H9 (cell line): ENCODE results near the gene ATP4A. TPM values are rescaled to one million over a fixed set of nuclear protein-coding genes. Genes with fewer than 3 reads are reported as not detected.

Experiments used
- DNase-seq: peaks from one replicate; pipeline ENCODE4 v3.0.0-alpha.2; 2017
- H2AFZ ChIP-seq: one replicate; pipeline ENCODE4 v1.6.1; 2013; ENCODE audit warnings: mild to moderate bottlenecking, low read length, control low read depth, moderate library complexity
- H2AK5ac ChIP-seq: 2 replicates; pipeline ENCODE4 v1.6.1; 2013; ENCODE audit warnings: low read length, control low read depth, mixed read lengths; ENCODE audit not compliant: insufficient read length
- H2BK120ac ChIP-seq: one replicate; pipeline ENCODE4 v1.6.1; 2013; ENCODE audit warnings: low read depth, mild to moderate bottlenecking, low read length, control low read depth, inconsistent platforms; ENCODE audit not compliant: poor library complexity, severe bottlenecking
- H2BK12ac ChIP-seq: 2 replicates; pipeline ENCODE4 v1.6.1; 2013; ENCODE audit warnings: low read length, control low read depth, mixed read lengths, low read depth; ENCODE audit not compliant: insufficient read length
- H2BK15ac ChIP-seq: 2 replicates; pipeline ENCODE4 v1.6.1; 2013; ENCODE audit warnings: low read depth, low read length, control low read depth
- H2BK20ac ChIP-seq: one replicate; pipeline ENCODE4 v1.6.1; 2013; ENCODE audit warnings: low read depth, mild to moderate bottlenecking, low read length, control low read depth, inconsistent platforms; ENCODE audit not compliant: poor library complexity, severe bottlenecking
- H2BK5ac ChIP-seq: 2 replicates; pipeline ENCODE4 v1.6.1; 2013; ENCODE audit warnings: low read length, control low read depth, mixed read lengths; ENCODE audit not compliant: insufficient read length
- H3K14ac ChIP-seq: 2 replicates; pipeline ENCODE4 v1.6.1; 2013; ENCODE audit warnings: low read length, control low read depth; ENCODE audit not compliant: insufficient read depth
- H3K18ac ChIP-seq: 2 replicates; pipeline ENCODE4 v1.6.1; 2013; ENCODE audit warnings: low read depth, mild to moderate bottlenecking, mixed read lengths, low read length, control low read depth; ENCODE audit not compliant: insufficient read length
- H3K23ac ChIP-seq: 2 replicates; pipeline ENCODE4 v1.6.1; 2013; ENCODE audit warnings: low read length, control low read depth, mixed read lengths, low read depth; ENCODE audit not compliant: insufficient read length
- H3K23me2 ChIP-seq: 2 replicates; pipeline ENCODE4 v1.6.1; 2013; ENCODE audit warnings: low read depth, mild to moderate bottlenecking, mixed read lengths, low read length, control low read depth; ENCODE audit not compliant: insufficient read length, poor library complexity, severe bottlenecking
- H3K27ac ChIP-seq: 2 replicates; pipeline ENCODE4 v1.5.1; 2013; ENCODE audit warnings: low read length, control low read depth, mixed read lengths, low read depth; ENCODE audit not compliant: insufficient read length
- H3K27me3 ChIP-seq: 2 replicates; pipeline ENCODE4 v1.6.1; 2013; ENCODE audit warnings: low read length, control low read depth, inconsistent platforms; ENCODE audit not compliant: insufficient read depth
- H3K4ac ChIP-seq: 2 replicates; pipeline ENCODE4 v1.6.1; 2013; ENCODE audit warnings: low read depth, mild to moderate bottlenecking, control low read depth, inconsistent platforms, low read length, moderate library complexity
- H3K4me1 ChIP-seq: 2 replicates; pipeline ENCODE4 v1.6.1; 2013; ENCODE audit warnings: low read length, control low read depth, inconsistent platforms; ENCODE audit not compliant: insufficient read depth
- H3K4me2 ChIP-seq: 2 replicates; pipeline ENCODE4 v1.6.1; 2013; ENCODE audit warnings: low read length, control low read depth, mixed read lengths; ENCODE audit not compliant: insufficient read length, insufficient read depth
- H3K56ac ChIP-seq: 2 replicates; pipeline ENCODE4 v1.6.1; 2013; ENCODE audit warnings: low read depth, mild to moderate bottlenecking, mixed read lengths, low read length, control low read depth; ENCODE audit not compliant: insufficient read length
- H3K79me1 ChIP-seq: 2 replicates; pipeline ENCODE4 v1.6.1; 2013; ENCODE audit warnings: low read depth, mild to moderate bottlenecking, moderate library complexity, low read length, control low read depth, inconsistent platforms; ENCODE audit not compliant: insufficient read depth, poor library complexity, severe bottlenecking
- H3K79me2 ChIP-seq: 2 replicates; pipeline ENCODE4 v1.6.1; 2013; ENCODE audit warnings: low read length, control low read depth, inconsistent platforms; ENCODE audit not compliant: insufficient read depth
- H3K9ac ChIP-seq: 2 replicates; pipeline ENCODE4 v1.6.1; 2013; ENCODE audit warnings: low read length, control low read depth, mixed read lengths; ENCODE audit not compliant: insufficient read length; ENCODE audit errors: extremely low read depth
- H3K9me3 ChIP-seq: one replicate; pipeline ENCODE4 v1.6.1; 2013; ENCODE audit warnings: low read depth, low read length, inconsistent platforms; ENCODE audit not compliant: control insufficient read depth
- H3T11ph ChIP-seq: one replicate; pipeline ENCODE4 v1.6.1; 2013; ENCODE audit warnings: mild to moderate bottlenecking, low read length, control low read depth, inconsistent platforms
- H4K20me1 ChIP-seq: one replicate; pipeline ENCODE4 v1.6.1; 2013; ENCODE audit not compliant: control insufficient read depth, insufficient read length, insufficient read depth
- H4K5ac ChIP-seq: 2 replicates; pipeline ENCODE4 v1.6.1; 2013; ENCODE audit warnings: low read depth, mild to moderate bottlenecking, mixed read lengths, low read length, control low read depth; ENCODE audit not compliant: insufficient read length
- H4K8ac ChIP-seq: replicated peaks from 2 replicates; pipeline ENCODE4 v1.6.1; 2013; ENCODE audit warnings: low read length, control low read depth, mixed read lengths, low read depth; ENCODE audit not compliant: insufficient read length
- H4K91ac ChIP-seq: 2 replicates; pipeline ENCODE4 v1.6.1; 2013; ENCODE audit warnings: low read depth, mild to moderate bottlenecking, moderate library complexity, mixed read lengths, low read length, control low read depth; ENCODE audit not compliant: insufficient read length
- H3K27ac Mint-ChIP-seq, 3 experiments: 2 replicates in 2 of 3; 3 replicates in 1 of 3; pipeline ENCODE4 v1.8.0; 2020 to 2021; ENCODE audit warnings: mixed read lengths in 3 of 3, mild to moderate bottlenecking in 1 of 3, moderate library complexity in 1 of 3
- H3K27me3 Mint-ChIP-seq: 2 replicates; pipeline ENCODE4 v1.8.0; 2021; ENCODE audit warnings: low read depth, mild to moderate bottlenecking, moderate library complexity, mixed read lengths
- H3K36me3 Mint-ChIP-seq, 3 experiments: 2 replicates in 2 of 3; 3 replicates in 1 of 3; pipeline ENCODE4 v1.8.0; 2020 to 2021; ENCODE audit warnings: low read depth in 3 of 3, mixed read lengths in 3 of 3; ENCODE audit not compliant: insufficient read depth in 1 of 3
- H3K4me1 Mint-ChIP-seq, 2 experiments: 2 replicates each; pipeline ENCODE4 v1.8.0; 2020; ENCODE audit warnings: mixed read lengths in 2 of 2
- H3K4me3 Mint-ChIP-seq, 2 experiments: 2 replicates in 1 of 2; 3 replicates in 1 of 2; pipeline ENCODE4 v1.8.0; 2020 to 2021; ENCODE audit warnings: mild to moderate bottlenecking in 2 of 2, mixed read lengths in 2 of 2, moderate library complexity in 1 of 2
- H3K9me3 Mint-ChIP-seq, 2 experiments: 2 replicates in 1 of 2; 3 replicates in 1 of 2; pipeline ENCODE4 v1.8.0; 2020; ENCODE audit warnings: mild to moderate bottlenecking in 2 of 2, mixed read lengths in 2 of 2, moderate library complexity in 1 of 2
- WGBS: extraction: QIAGEN DNeasy Blood & Tissue Kit; methylation state at CpG from one replicate; pipeline ENCODE4 v1.1.7; 2013; ENCODE audit warnings: missing lambda C conversion rate, low lambda C conversion rate, mixed read lengths; ENCODE audit not compliant: insufficient read length; ENCODE audit errors: extremely low coverage; 5-methylcytosine and 5-hydroxymethylcytosine counted together
- total RNA-seq: library from RNA; stranded (reverse); gene quantifications from 2 replicates; pipeline ENCODE4 v1.2.1, GENCODE V29; 2021
- TF ChIP-seq, protein P1 (sequence below): fragments of 200-600 bp; sonication (generic); conservative IDR thresholded peaks from 3 replicates; pipeline ENCODE4 v1.8.0; 2021; ENCODE audit warnings: antibody characterized with exemption, mild to moderate bottlenecking

The ATP4A gene
- total RNA-seq, 1 experiment from 2014 or later, result 0.24 TPM

- Histone ChIP-seq H3K9me3 (no peaks in the 10 kb centered on the region), H2BK12ac (no peak overlapping the region), H2BK20ac (no peak overlapping the region), H4K20me1 (no peaks in the 10 kb centered on the region), H2BK5ac (no peak overlapping the region), H3K4me1 (no peaks in the 10 kb centered on the region), H3K14ac (no peak overlapping the region; the same call in 1 of the 2 replicates), H3K23ac (no peak overlapping the region), H3T11ph (no peak overlapping the region), H2AFZ (no peak overlapping the region), H3K9ac (no peak overlapping the region), H3K4me2 (no peak overlapping the region), H4K91ac (no peak overlapping the region), H3K79me2 (no peaks in the 10 kb centered on the region; the same call in 1 of the 2 replicates), H3K56ac (no peak overlapping the region), H2BK120ac (no peak overlapping the region), H3K23me2 (peaks cover 7% of the 10 kb centered on the region), H2BK15ac (no peak overlapping the region), H4K5ac (no peak overlapping the region), H4K8ac (no peak overlapping the region), H2AK5ac (no peak overlapping the region), H3K79me1 (no peaks in the 10 kb centered on the region), H3K27me3 (peaks cover 3% of the 10 kb centered on the region; the same call in 1 of the 2 replicates), H3K18ac (no peak overlapping the region), H3K4ac (no peak overlapping the region), H3K27ac (no peak overlapping the region)
- Mint-ChIP-seq H3K27ac (peak overlapping the region in 1 of 3 experiments; percentile 18; a peak in 1 of 7 replicates), H3K36me3 (no peaks in the 10 kb centered on the region; a peak in 1 of 7 replicates), H3K4me3 (peak overlapping the region in 1 of 2 experiments; percentile 16; a peak in 2 of 5 replicates), H3K27me3 (peaks cover 52% of the 10 kb centered on the region), H3K9me3 (peaks cover 0 to 2% of the 10 kb centered on the region in 2 experiments; a peak in 1 of 5 replicates), H3K4me1 (peaks cover 3 to 10% of the 10 kb centered on the region in 2 experiments)
- DNase-seq, result no peak
- TF ChIP-seq, protein P1, sequence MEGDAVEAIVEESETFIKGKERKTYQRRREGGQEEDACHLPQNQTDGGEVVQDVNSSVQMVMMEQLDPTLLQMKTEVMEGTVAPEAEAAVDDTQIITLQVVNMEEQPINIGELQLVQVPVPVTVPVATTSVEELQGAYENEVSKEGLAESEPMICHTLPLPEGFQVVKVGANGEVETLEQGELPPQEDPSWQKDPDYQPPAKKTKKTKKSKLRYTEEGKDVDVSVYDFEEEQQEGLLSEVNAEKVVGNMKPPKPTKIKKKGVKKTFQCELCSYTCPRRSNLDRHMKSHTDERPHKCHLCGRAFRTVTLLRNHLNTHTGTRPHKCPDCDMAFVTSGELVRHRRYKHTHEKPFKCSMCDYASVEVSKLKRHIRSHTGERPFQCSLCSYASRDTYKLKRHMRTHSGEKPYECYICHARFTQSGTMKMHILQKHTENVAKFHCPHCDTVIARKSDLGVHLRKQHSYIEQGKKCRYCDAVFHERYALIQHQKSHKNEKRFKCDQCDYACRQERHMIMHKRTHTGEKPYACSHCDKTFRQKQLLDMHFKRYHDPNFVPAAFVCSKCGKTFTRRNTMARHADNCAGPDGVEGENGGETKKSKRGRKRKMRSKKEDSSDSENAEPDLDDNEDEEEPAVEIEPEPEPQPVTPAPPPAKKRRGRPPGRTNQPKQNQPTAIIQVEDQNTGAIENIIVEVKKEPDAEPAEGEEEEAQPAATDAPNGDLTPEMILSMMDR, result no peak
- WGBS, result no CpG with 5 or more reads among the region's 17 CpGs
These were observed 1.1 kb downstream of the ATP4A start for GRCh38 chr19:35562336-35562735.
